ENCODE measurements around the gene CERCAM.

The CERCAM gene

GRCh38 chr9:128393145-128393775 is 27.4 kb upstream of the CERCAM start:
- no peaks in the 10 kb centered on the region for H3K4me1 ChIP-seq (ENCODE audit: insufficient read depth, poor library complexity, severe bottlenecking)
- H3K36me3 ChIP-seq (ENCODE audit: low read depth) = no peaks in the 10 kb centered on the region; the same call in 1 of the 2 replicates
- TF ChIP-seq CTCF (IDR thresholded peaks at IDR 0.05; ENCODE audit: poor library complexity, severe bottlenecking) = no peak
- no peaks in the 10 kb centered on the region for H3K9me3 ChIP-seq (ENCODE audit: severe bottlenecking)
- no peak for DNase-seq (ENCODE audit: low spot score)
- no peak overlapping the region for H3K4me3 ChIP-seq (ENCODE audit: severe bottlenecking)
- H3K27ac ChIP-seq (ENCODE audit: poor library complexity, severe bottlenecking) = no peak overlapping the region
- ATAC-seq (ENCODE audit: low read depth) = no peak
- H3K27me3 ChIP-seq (ENCODE audit: insufficient read depth, poor library complexity, severe bottlenecking) = peaks cover 16% of the 10 kb centered on the region

- H3K4me3 ChIP-seq (ENCODE audit: severe bottlenecking) = no peak overlapping the region
- H3K27ac ChIP-seq (ENCODE audit: poor library complexity, severe bottlenecking) = no peak overlapping the region
- peaks cover 16% of the 10 kb centered on the region for H3K27me3 ChIP-seq (ENCODE audit: insufficient read depth, poor library complexity, severe bottlenecking)
- DNase-seq (ENCODE audit: low spot score) = no peak
- H3K9me3 ChIP-seq (ENCODE audit: severe bottlenecking) = no peaks in the 10 kb centered on the region
- no peak for ATAC-seq (ENCODE audit: low read depth)
- no peaks in the 10 kb centered on the region for H3K4me1 ChIP-seq (ENCODE audit: insufficient read depth, poor library complexity, severe bottlenecking)
- TF ChIP-seq CTCF (IDR thresholded peaks at IDR 0.05; ENCODE audit: poor library complexity, severe bottlenecking) = no peak
- H3K36me3 ChIP-seq (ENCODE audit: low read depth) = no peaks in the 10 kb centered on the region
Observed at GRCh38 chr9:128393970-128394369, 26.7 kb upstream of the CERCAM start.

DNA sequence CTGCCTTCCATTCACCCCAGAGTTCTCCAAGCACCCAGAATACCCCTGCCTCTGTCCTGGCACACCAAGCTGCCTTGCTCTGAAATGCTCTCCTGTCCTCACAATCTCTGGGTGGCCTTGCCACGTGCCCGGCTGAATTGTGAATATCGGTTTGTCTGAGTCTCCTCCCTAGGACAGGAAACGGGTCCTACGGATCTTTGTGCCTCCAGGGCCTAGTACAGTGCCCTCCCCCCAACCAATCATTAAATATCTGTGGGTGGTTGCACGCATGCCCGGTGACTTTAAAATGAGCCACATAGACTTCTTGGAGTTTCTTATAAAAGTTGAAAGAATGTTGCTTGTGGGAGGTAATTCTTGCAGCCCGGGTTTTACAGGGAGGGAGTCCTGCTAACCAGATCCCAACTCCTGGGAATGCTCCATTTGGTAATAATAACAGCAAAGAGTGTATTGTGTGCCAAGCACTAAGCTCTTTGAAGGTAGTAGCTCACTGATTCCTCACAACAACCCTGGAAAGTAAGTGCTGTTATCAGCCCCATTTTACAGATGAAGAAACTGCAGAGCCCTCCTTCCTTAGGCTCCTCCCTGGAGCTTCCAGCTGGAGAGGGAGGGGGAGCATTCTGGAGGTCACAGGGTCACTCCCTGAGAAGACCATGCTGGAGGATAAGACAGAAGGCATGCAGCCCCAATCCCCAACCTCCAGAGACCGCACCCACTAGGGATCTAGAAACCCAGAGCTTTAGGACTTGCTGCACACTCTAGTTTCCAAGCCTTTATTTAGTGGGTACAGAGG is 26.1 kb upstream of the CERCAM start:
- no peaks in the 10 kb centered on the region for H3K4me1 ChIP-seq (ENCODE audit: insufficient read depth, poor library complexity, severe bottlenecking)
- ATAC-seq (ENCODE audit: low read depth) (no peak), DNase-seq (ENCODE audit: low spot score) (no peak)
- no peak overlapping the region for H3K27ac ChIP-seq (ENCODE audit: poor library complexity, severe bottlenecking)
- no peak overlapping the region for H3K4me3 ChIP-seq (ENCODE audit: severe bottlenecking)
- no peaks in the 10 kb centered on the region for H3K36me3 ChIP-seq (ENCODE audit: low read depth)
- no peaks in the 10 kb centered on the region for H3K9me3 ChIP-seq (ENCODE audit: severe bottlenecking)
- peaks cover 16% of the 10 kb centered on the region for H3K27me3 ChIP-seq (ENCODE audit: insufficient read depth, poor library complexity, severe bottlenecking)
- TF ChIP-seq CTCF (IDR thresholded peaks at IDR 0.05; ENCODE audit: poor library complexity, severe bottlenecking) = no peak

DNA sequence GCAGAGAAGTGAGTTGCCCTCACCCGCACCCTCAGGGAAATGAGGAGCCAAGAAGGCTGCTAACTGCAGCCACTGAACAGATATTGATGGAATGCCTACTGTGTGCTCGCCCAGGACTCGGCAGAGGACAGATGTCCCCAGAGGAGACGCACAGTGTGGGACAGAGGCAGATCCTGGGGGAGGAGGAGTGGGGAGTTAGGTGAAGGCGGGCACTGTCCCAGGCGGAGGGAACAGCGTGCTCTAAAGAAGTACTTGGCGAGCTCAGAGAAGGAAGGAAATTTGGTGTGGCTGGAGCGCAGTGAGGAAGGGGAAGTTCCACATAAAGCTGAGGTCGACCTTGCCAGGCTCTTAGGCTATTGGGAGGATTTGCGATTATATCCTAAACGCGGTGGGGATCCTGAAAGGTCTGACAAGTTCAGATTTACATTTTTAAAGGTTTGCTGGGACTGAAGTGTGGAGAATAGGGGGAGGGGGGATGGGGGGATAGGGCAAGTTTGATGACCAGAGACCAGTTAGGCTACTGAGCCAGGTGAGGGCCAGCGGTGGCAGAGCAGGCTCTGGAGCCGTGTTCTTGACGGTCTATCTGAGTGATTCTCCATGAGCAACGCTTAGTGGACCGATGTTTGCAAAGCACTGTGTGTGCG is 23.6 kb upstream of the CERCAM start:
- Histone ChIP-seq H3K36me3 (ENCODE audit: low read depth) (no peaks in the 10 kb centered on the region), H3K27ac (ENCODE audit: poor library complexity, severe bottlenecking) (no peak overlapping the region), H3K9me3 (ENCODE audit: severe bottlenecking) (no peaks in the 10 kb centered on the region), H3K27me3 (ENCODE audit: insufficient read depth, poor library complexity, severe bottlenecking) (peaks cover 16% of the 10 kb centered on the region), H3K4me3 (ENCODE audit: severe bottlenecking) (no peak overlapping the region), H3K4me1 (ENCODE audit: insufficient read depth, poor library complexity, severe bottlenecking) (no peaks in the 10 kb centered on the region)
- TF ChIP-seq CTCF (IDR thresholded peaks at IDR 0.05; ENCODE audit: poor library complexity, severe bottlenecking) = no peak
- DNase-seq (ENCODE audit: low spot score) (no peak), ATAC-seq (ENCODE audit: low read depth) (peak; percentile 31)
